Upper lobe of right lung (tissue), 1 donor: Measurements from ENCODE around the gene HNRNPC. TPM values are rescaled to one million over a fixed set of nuclear protein-coding genes. Genes with fewer than 3 reads are reported as not detected.

ENCODE experiments used
- ATAC-seq: fragments of 200-7000 bp; cut with Tn5 transposase; one replicate; pipeline ENCODE4 v1.9.1; 2020; ENCODE audit warnings: mild to moderate bottlenecking, moderate library complexity
- DNase-seq: peaks from one replicate; pipeline ENCODE4 v3.0.0-alpha.2; 2020
- H3K27ac ChIP-seq: fragments of 200-600 bp; one replicate; pipeline ENCODE4 v1.8.0; 2022
- H3K27me3 ChIP-seq: fragments of 200-600 bp; one replicate; pipeline ENCODE4 v1.8.0; 2022; ENCODE audit warnings: mild to moderate bottlenecking
- H3K36me3 ChIP-seq: fragments of 200-600 bp; one replicate; pipeline ENCODE4 v1.8.0; 2022
- H3K4me1 ChIP-seq: fragments of 200-600 bp; one replicate; pipeline ENCODE4 v1.8.0; 2022
- H3K4me3 ChIP-seq: fragments of 200-600 bp; one replicate; pipeline ENCODE4 v1.8.0; 2022; ENCODE audit warnings: mild to moderate bottlenecking
- H3K9me3 ChIP-seq: fragments of 200-600 bp; one replicate; pipeline ENCODE4 v1.8.0; 2022
- CTCF ChIP-seq: fragments of 200-600 bp; IDR thresholded peaks from one replicate; pipeline ENCODE4 v1.8.0; 2022; ENCODE audit warnings: antibody characterized with exemption
- intact Hi-C: fragments of 100-400 bp; cut with DNase I; formaldehyde crosslinking; loops from one replicate; pipeline ENCODE4 v1.11.0; 2022
- total RNA-seq: library from RNA; stranded (reverse); fragmentation: NEBNext Ultra II Directional; extraction: Animal tissue kit (Norgen Biotek cat#: 25700); gene quantifications from one replicate; pipeline ENCODE4 v1.2.1, GENCODE V29; 2021
- donor health status: DM: no; HTN: yes; CAD: no; lungs with severe emphysema.

HNRNPC gene
- total RNA-seq, 1 donor from 2014 or later, result 368 TPM

- H3K4me1 ChIP-seq, result peaks cover 54% of the 10 kb centered on the region
Measured at GRCh38 chr14:21255385-21256101, 13.7 kb downstream of the HNRNPC start.

GRCh38 chr14:21252149-21252548 is 17.1 kb downstream of the HNRNPC start:
- Histone ChIP-seq H3K4me1 (peaks cover 28% of the 10 kb centered on the region), H3K9me3 (no peaks in the 10 kb centered on the region), H3K27ac (no peak overlapping the region), H3K27me3 (no peaks in the 10 kb centered on the region), H3K4me3 (no peak overlapping the region), H3K36me3 (peaks cover 81% of the 10 kb centered on the region)
- TF ChIP-seq CTCF, result no peak
- no peak for DNase-seq
- intact Hi-C loops, result loop anchor here (10.0 kb wide), 1 partner anchor 113 kb away; no protein-coding TSS in a partner anchor
- ATAC-seq, result no peak

More at GRCh38 chr14:21255385-21256101, 13.7 kb downstream of the HNRNPC start:
- no peak overlapping the region for H3K4me3 ChIP-seq
- peaks cover 97% of the 10 kb centered on the region for H3K36me3 ChIP-seq
- TF ChIP-seq CTCF, result no peak
- H3K27ac ChIP-seq, result no peak overlapping the region
- intact Hi-C loops, result loop anchor here (10.0 kb wide), 1 partner anchor 109 kb away; no protein-coding TSS in a partner anchor
- ATAC-seq (no peak), DNase-seq (no peak)
- H3K27me3 ChIP-seq, result no peaks in the 10 kb centered on the region
- no peaks in the 10 kb centered on the region for H3K9me3 ChIP-seq

GRCh38 chr14:21251215-21251614 is 18.0 kb downstream of the HNRNPC start:
- H3K4me3 ChIP-seq, result no peak overlapping the region
- TF ChIP-seq CTCF, result no peak
- H3K36me3 ChIP-seq, result peaks cover 72% of the 10 kb centered on the region
- H3K27me3 ChIP-seq, result no peaks in the 10 kb centered on the region
- H3K4me1 ChIP-seq, result peaks cover 29% of the 10 kb centered on the region
- intact Hi-C loops, result loop anchor here (10.0 kb wide), 1 partner anchor 114 kb away; no protein-coding TSS in a partner anchor
- H3K9me3 ChIP-seq, result no peaks in the 10 kb centered on the region
- DNase-seq (no peak), ATAC-seq (no peak)
- no peak overlapping the region for H3K27ac ChIP-seq

- peaks cover 73% of the 10 kb centered on the region for H3K36me3 ChIP-seq
- DNase-seq (no peak), ATAC-seq (no peak)
- H3K4me3 ChIP-seq, result no peak overlapping the region
- H3K9me3 ChIP-seq, result no peaks in the 10 kb centered on the region
- no peak overlapping the region for H3K27ac ChIP-seq
- peaks cover 33% of the 10 kb centered on the region for H3K4me1 ChIP-seq
- no peak for TF ChIP-seq CTCF
- no peaks in the 10 kb centered on the region for H3K27me3 ChIP-seq
- intact Hi-C loops, result no loop called here
Measured at GRCh38 chr14:21248739-21249411, 20.4 kb downstream of the HNRNPC start.

GRCh38 chr14:21248338-21248737 is 20.9 kb downstream of the HNRNPC start:
- Histone ChIP-seq H3K9me3 (no peaks in the 10 kb centered on the region), H3K27ac (no peak overlapping the region), H3K4me3 (no peak overlapping the region), H3K36me3 (peaks cover 73% of the 10 kb centered on the region), H3K4me1 (peaks cover 34% of the 10 kb centered on the region), H3K27me3 (no peaks in the 10 kb centered on the region)
- no peak for DNase-seq
- TF ChIP-seq CTCF, result no peak
- intact Hi-C loops, result no loop called here
- ATAC-seq, result no peak
